ENCODE results near the gene ARHGEF28. TPM values are rescaled to one million over a fixed set of nuclear protein-coding genes. Genes with fewer than 3 reads are reported as not detected.

Gene ARHGEF28
- total and polyA plus RNA-seq, 2 donors: 7.3 to 7.4 TPM

GRCh38 chr5:73783828-73784227 lies 157.8 kb downstream of the ARHGEF28 start:
- Histone ChIP-seq H3K36me3 (ENCODE audit: control insufficient read depth in 2 of 2, insufficient read depth in 2 of 2, low read length in 1 of 2) (no peaks in the 10 kb centered on the region), H3K4me1 (ENCODE audit: control insufficient read depth in 2 of 2, insufficient read depth in 2 of 2, low read length in 2 of 2) (peaks cover 0 to 4% of the 10 kb centered on the region in 2 donors), H3K9me3 (ENCODE audit: control insufficient read depth in 2 of 2, insufficient read depth in 1 of 2, low read length in 1 of 2) (no peaks in the 10 kb centered on the region), H3K27me3 (ENCODE audit: control insufficient read depth in 2 of 2, insufficient read depth in 1 of 2, low read length in 1 of 2) (no peaks in the 10 kb centered on the region), H3K27ac (ENCODE audit: low read depth in 1 of 2, low read length in 1 of 2) (no peak overlapping the region), H3K4me3 (ENCODE audit: low read length in 2 of 2) (no peak overlapping the region)
- no peak for DNase-seq (ENCODE audit: low read depth in 6 of 9, low spot score in 9 of 9)
- 78% methylated on average over 1 of the region's 1 CpG for WGBS

DNA sequence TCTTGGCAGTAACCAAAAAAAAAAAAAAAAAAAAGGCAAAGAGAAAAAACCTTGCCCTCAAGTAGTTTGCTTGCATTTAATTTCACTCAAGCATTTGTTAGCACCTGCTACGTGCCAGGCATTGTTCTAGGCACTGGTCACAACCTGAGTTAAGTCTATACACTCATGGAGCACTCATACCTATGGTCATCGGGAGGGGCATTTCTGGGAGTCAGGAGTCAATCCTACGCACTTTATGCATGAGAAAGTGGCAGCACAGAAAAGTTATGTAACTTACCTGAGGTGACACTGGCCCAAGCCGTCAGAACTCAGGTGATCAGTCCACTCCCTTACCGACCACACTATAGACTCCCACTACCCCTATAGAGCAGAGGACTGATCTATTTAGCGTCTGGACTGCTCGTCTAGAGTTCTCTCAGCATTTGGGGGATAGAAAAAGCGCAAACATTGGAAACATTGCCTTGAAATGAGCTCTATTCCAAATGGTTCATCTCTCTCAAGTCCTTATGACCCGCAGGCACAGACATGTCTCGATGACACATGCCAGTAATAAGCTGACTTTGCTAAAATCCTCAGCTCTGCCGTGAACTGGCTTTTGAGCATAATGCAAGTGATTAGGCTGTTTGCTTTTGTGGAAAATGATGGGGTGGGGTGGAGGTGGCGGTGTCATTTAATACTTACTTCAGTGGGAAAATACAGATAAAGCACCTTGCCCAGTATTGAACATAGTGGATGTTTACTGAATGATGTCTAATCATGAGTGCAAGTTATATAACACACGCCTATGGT lies 160.2 kb downstream of the ARHGEF28 start:
- no peak overlapping the region for H3K4me3 ChIP-seq (ENCODE audit: low read length in 2 of 2)
- DNase-seq (ENCODE audit: low read depth in 6 of 9, low spot score in 9 of 9): no peak
- H3K36me3 ChIP-seq (ENCODE audit: control insufficient read depth in 2 of 2, insufficient read depth in 2 of 2, low read length in 1 of 2): no peaks in the 10 kb centered on the region
- H3K9me3 ChIP-seq (ENCODE audit: control insufficient read depth in 2 of 2, insufficient read depth in 1 of 2, low read length in 1 of 2): no peaks in the 10 kb centered on the region
- peak overlapping the region; percentile 31 to 70 for H3K27ac ChIP-seq (ENCODE audit: low read depth in 1 of 2, low read length in 1 of 2)
- 93% methylated on average over 13 of the region's 13 CpGs for WGBS
- H3K4me1 ChIP-seq (ENCODE audit: control insufficient read depth in 2 of 2, insufficient read depth in 2 of 2, low read length in 2 of 2): peaks cover 0 to 4% of the 10 kb centered on the region in 2 donors
- no peaks in the 10 kb centered on the region for H3K27me3 ChIP-seq (ENCODE audit: control insufficient read depth in 2 of 2, insufficient read depth in 1 of 2, low read length in 1 of 2)

GRCh38 chr5:73789851-73790281 lies 163.9 kb downstream of the ARHGEF28 start:
- Histone ChIP-seq H3K9me3 (ENCODE audit: control insufficient read depth in 2 of 2, insufficient read depth in 1 of 2, low read length in 1 of 2) (no peaks in the 10 kb centered on the region), H3K4me3 (ENCODE audit: low read length in 2 of 2) (no peak overlapping the region), H3K4me1 (ENCODE audit: control insufficient read depth in 2 of 2, insufficient read depth in 2 of 2, low read length in 2 of 2) (peaks cover 0 to 4% of the 10 kb centered on the region in 2 donors), H3K36me3 (ENCODE audit: control insufficient read depth in 2 of 2, insufficient read depth in 2 of 2, low read length in 1 of 2) (no peaks in the 10 kb centered on the region), H3K27ac (ENCODE audit: low read depth in 1 of 2, low read length in 1 of 2) (no peak overlapping the region), H3K27me3 (ENCODE audit: control insufficient read depth in 2 of 2, insufficient read depth in 1 of 2, low read length in 1 of 2) (no peaks in the 10 kb centered on the region)
- 95% methylated on average over 2 of the region's 2 CpGs for WGBS
- DNase-seq (ENCODE audit: low read depth in 6 of 9, low spot score in 9 of 9): no peak

DNA sequence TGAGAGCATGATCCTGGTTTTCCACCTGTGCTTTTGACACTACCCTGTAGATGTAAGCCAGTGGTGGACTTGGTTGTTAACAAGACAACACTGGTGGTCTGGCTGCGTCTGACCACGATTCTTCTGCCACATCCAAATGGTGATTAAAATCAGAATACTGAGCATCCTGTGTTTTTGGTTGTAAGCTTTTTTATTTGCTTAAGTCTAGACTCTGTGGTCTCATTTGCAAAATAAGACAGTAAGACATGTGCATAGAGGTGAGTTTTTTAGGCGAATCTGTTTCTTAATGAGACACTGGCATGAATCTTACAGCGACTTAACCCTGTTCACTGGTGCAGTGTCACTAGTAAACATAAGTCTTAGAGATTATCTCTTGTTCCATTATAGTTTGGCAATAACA lies 165.4 kb downstream of the ARHGEF28 start:
- Histone ChIP-seq H3K4me3 (ENCODE audit: low read length in 2 of 2) (no peak overlapping the region), H3K27ac (ENCODE audit: low read depth in 1 of 2, low read length in 1 of 2) (no peak overlapping the region), H3K4me1 (ENCODE audit: control insufficient read depth in 2 of 2, insufficient read depth in 2 of 2, low read length in 2 of 2) (no peaks in the 10 kb centered on the region), H3K36me3 (ENCODE audit: control insufficient read depth in 2 of 2, insufficient read depth in 2 of 2, low read length in 1 of 2) (no peaks in the 10 kb centered on the region), H3K27me3 (ENCODE audit: control insufficient read depth in 2 of 2, insufficient read depth in 1 of 2, low read length in 1 of 2) (no peaks in the 10 kb centered on the region), H3K9me3 (ENCODE audit: control insufficient read depth in 2 of 2, insufficient read depth in 1 of 2, low read length in 1 of 2) (no peaks in the 10 kb centered on the region)
- WGBS: 93% methylated on average over 4 of the region's 4 CpGs
- no peak for DNase-seq (ENCODE audit: low read depth in 6 of 9, low spot score in 9 of 9)

DNA sequence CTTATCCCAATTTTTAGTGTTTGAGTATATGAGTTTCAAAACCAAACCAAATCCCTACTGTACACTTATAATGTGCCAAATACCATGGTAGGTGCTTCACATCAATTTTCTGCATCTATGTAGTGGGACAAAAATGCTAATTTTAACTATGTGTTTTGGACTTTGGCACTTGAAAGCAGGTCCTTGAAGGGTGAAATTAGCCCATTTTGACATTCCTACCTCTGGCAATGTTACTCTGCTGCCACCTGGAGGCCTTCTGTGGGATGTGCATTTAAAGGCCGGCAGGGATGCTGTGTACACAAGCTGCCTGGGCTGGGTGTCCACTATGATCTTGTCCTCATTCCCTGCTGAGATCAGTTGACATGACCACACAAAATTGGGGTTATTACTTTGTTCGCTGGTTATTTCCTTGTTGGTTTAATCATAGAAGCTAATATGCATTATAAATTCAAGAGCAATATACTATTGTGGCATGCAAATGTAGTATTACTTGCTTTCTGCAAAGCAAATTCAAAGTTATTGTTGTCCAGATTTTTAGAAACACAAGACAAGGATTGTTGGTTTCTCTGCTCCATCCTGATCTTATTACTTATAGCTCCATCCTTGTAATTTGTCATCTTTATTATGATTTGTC lies 166.8 kb downstream of the ARHGEF28 start:
- no peaks in the 10 kb centered on the region for H3K27me3 ChIP-seq (ENCODE audit: control insufficient read depth in 2 of 2, insufficient read depth in 1 of 2, low read length in 1 of 2)
- no peak overlapping the region for H3K27ac ChIP-seq (ENCODE audit: low read depth in 1 of 2, low read length in 1 of 2)
- no peak overlapping the region for H3K4me3 ChIP-seq (ENCODE audit: low read length in 2 of 2)
- H3K9me3 ChIP-seq (ENCODE audit: control insufficient read depth in 2 of 2, insufficient read depth in 1 of 2, low read length in 1 of 2): no peaks in the 10 kb centered on the region
- H3K4me1 ChIP-seq (ENCODE audit: control insufficient read depth in 2 of 2, insufficient read depth in 2 of 2, low read length in 2 of 2): no peaks in the 10 kb centered on the region
- WGBS: under 1% methylated on average over 2 of the region's 2 CpGs
- peak; percentile 5 to 64 (median 32) for DNase-seq (ENCODE audit: low read depth in 6 of 9, low spot score in 9 of 9)
- H3K36me3 ChIP-seq (ENCODE audit: control insufficient read depth in 2 of 2, insufficient read depth in 2 of 2, low read length in 1 of 2): no peaks in the 10 kb centered on the region

DNA sequence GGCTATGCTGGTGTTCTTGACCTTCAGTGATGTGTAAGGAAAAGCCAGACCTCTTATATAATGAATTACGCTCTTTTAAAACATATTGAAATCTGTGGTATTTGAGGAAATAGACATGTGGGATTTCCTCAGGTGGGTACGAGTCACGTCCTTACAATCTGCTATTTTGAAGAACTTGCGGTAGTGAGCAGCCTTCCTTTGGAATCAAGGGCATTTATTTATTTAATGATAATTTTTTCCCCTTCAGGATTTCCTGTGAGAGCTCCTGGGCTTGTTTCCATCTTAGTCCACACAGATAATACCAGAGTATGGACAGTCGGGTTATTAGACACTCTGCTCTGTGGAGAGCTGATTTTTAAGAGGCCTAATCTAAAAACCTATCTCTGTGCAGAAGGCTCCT lies 167.9 kb downstream of the ARHGEF28 start:
- no peaks in the 10 kb centered on the region for H3K9me3 ChIP-seq (ENCODE audit: control insufficient read depth in 2 of 2, insufficient read depth in 1 of 2, low read length in 1 of 2)
- no peak overlapping the region for H3K4me3 ChIP-seq (ENCODE audit: low read length in 2 of 2)
- no peak for DNase-seq (ENCODE audit: low read depth in 6 of 9, low spot score in 9 of 9)
- H3K27ac ChIP-seq (ENCODE audit: low read depth in 1 of 2, low read length in 1 of 2): no peak overlapping the region
- H3K36me3 ChIP-seq (ENCODE audit: control insufficient read depth in 2 of 2, insufficient read depth in 2 of 2, low read length in 1 of 2): no peaks in the 10 kb centered on the region
- H3K4me1 ChIP-seq (ENCODE audit: control insufficient read depth in 2 of 2, insufficient read depth in 2 of 2, low read length in 2 of 2): peaks cover 0 to under 1% of the 10 kb centered on the region in 2 donors
- 94% methylated on average over 5 of the region's 5 CpGs for WGBS
- no peaks in the 10 kb centered on the region for H3K27me3 ChIP-seq (ENCODE audit: control insufficient read depth in 2 of 2, insufficient read depth in 1 of 2, low read length in 1 of 2)

GRCh38 chr5:73796164-73797131 lies 170.5 kb downstream of the ARHGEF28 start:
- peaks cover 0 to 2% of the 10 kb centered on the region in 2 donors for H3K4me1 ChIP-seq (ENCODE audit: control insufficient read depth in 2 of 2, insufficient read depth in 2 of 2, low read length in 2 of 2)
- no peaks in the 10 kb centered on the region for H3K9me3 ChIP-seq (ENCODE audit: control insufficient read depth in 2 of 2, insufficient read depth in 1 of 2, low read length in 1 of 2)
- H3K27me3 ChIP-seq (ENCODE audit: control insufficient read depth in 2 of 2, insufficient read depth in 1 of 2, low read length in 1 of 2): no peaks in the 10 kb centered on the region
- H3K27ac ChIP-seq (ENCODE audit: low read depth in 1 of 2, low read length in 1 of 2): no peak overlapping the region
- no peaks in the 10 kb centered on the region for H3K36me3 ChIP-seq (ENCODE audit: control insufficient read depth in 2 of 2, insufficient read depth in 2 of 2, low read length in 1 of 2)
- DNase-seq (ENCODE audit: low read depth in 6 of 9, low spot score in 9 of 9): no peak
- WGBS: 44% methylated on average over 11 of the region's 11 CpGs
- no peak overlapping the region for H3K4me3 ChIP-seq (ENCODE audit: low read length in 2 of 2)

DNA sequence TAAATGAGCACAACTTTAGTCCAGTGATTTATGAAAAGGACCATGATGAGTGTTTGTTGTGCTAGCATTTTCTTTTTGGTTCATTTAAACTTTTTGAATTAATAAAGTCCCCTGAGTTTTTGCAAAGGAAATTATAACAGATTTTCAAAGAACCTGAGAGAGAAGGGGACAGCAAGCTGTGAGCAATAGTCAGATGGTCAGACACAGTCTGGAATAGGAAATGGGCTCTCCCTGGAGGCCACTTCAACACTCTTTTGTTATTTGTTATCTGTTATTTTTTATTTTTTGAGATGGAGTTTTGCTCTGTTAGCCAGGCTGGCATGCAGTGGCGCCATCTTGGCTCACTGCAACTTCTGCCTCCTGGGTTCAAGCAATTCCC lies 171.1 kb downstream of the ARHGEF28 start:
- Histone ChIP-seq H3K27me3 (ENCODE audit: control insufficient read depth in 2 of 2, insufficient read depth in 1 of 2, low read length in 1 of 2) (no peaks in the 10 kb centered on the region), H3K36me3 (ENCODE audit: control insufficient read depth in 2 of 2, insufficient read depth in 2 of 2, low read length in 1 of 2) (no peaks in the 10 kb centered on the region), H3K4me3 (ENCODE audit: low read length in 2 of 2) (no peak overlapping the region), H3K27ac (ENCODE audit: low read depth in 1 of 2, low read length in 1 of 2) (no peak overlapping the region), H3K4me1 (ENCODE audit: control insufficient read depth in 2 of 2, insufficient read depth in 2 of 2, low read length in 2 of 2) (peaks cover 0 to 2% of the 10 kb centered on the region in 2 donors), H3K9me3 (ENCODE audit: control insufficient read depth in 2 of 2, insufficient read depth in 1 of 2, low read length in 1 of 2) (no peaks in the 10 kb centered on the region)
- 90% methylated on average over 1 of the region's 1 CpG for WGBS
- no peak for DNase-seq (ENCODE audit: low read depth in 6 of 9, low spot score in 9 of 9)
